ENCODE data around the gene AFG1L.
"Not testable (repeated sequence)": the region's sequence is repeated elsewhere in the genome, so short reads cannot be mapped to it uniquely, and the experiment has no call there.

AFG1L gene

GRCh38 chr6:108446629-108447150 lies 151.8 kb downstream of the AFG1L start:
- Histone ChIP-seq H3K27me3 (ENCODE audit: insufficient read depth, poor library complexity, severe bottlenecking) (no peaks in the 10 kb centered on the region), H3K4me3 (replicated peaks; ENCODE audit: insufficient read depth, low read length) (no peak overlapping the region), H3K27ac (replicated peaks) (no peak overlapping the region)
- no peak for DNase-seq (ENCODE audit: low read depth in 1 of 2, low spot score in 1 of 2)
- no peak for TF ChIP-seq POLR2AphosphoS5 (IDR thresholded peaks at IDR 0.05; ENCODE audit: low read depth)
- TF ChIP-seq, protein P1, sequence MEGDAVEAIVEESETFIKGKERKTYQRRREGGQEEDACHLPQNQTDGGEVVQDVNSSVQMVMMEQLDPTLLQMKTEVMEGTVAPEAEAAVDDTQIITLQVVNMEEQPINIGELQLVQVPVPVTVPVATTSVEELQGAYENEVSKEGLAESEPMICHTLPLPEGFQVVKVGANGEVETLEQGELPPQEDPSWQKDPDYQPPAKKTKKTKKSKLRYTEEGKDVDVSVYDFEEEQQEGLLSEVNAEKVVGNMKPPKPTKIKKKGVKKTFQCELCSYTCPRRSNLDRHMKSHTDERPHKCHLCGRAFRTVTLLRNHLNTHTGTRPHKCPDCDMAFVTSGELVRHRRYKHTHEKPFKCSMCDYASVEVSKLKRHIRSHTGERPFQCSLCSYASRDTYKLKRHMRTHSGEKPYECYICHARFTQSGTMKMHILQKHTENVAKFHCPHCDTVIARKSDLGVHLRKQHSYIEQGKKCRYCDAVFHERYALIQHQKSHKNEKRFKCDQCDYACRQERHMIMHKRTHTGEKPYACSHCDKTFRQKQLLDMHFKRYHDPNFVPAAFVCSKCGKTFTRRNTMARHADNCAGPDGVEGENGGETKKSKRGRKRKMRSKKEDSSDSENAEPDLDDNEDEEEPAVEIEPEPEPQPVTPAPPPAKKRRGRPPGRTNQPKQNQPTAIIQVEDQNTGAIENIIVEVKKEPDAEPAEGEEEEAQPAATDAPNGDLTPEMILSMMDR (IDR thresholded peaks at IDR 0.05; ENCODE audit: insufficient read depth, low read length): no peak
- TF ChIP-seq, protein P2, sequence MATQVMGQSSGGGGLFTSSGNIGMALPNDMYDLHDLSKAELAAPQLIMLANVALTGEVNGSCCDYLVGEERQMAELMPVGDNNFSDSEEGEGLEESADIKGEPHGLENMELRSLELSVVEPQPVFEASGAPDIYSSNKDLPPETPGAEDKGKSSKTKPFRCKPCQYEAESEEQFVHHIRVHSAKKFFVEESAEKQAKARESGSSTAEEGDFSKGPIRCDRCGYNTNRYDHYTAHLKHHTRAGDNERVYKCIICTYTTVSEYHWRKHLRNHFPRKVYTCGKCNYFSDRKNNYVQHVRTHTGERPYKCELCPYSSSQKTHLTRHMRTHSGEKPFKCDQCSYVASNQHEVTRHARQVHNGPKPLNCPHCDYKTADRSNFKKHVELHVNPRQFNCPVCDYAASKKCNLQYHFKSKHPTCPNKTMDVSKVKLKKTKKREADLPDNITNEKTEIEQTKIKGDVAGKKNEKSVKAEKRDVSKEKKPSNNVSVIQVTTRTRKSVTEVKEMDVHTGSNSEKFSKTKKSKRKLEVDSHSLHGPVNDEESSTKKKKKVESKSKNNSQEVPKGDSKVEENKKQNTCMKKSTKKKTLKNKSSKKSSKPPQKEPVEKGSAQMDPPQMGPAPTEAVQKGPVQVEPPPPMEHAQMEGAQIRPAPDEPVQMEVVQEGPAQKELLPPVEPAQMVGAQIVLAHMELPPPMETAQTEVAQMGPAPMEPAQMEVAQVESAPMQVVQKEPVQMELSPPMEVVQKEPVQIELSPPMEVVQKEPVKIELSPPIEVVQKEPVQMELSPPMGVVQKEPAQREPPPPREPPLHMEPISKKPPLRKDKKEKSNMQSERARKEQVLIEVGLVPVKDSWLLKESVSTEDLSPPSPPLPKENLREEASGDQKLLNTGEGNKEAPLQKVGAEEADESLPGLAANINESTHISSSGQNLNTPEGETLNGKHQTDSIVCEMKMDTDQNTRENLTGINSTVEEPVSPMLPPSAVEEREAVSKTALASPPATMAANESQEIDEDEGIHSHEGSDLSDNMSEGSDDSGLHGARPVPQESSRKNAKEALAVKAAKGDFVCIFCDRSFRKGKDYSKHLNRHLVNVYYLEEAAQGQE (IDR thresholded peaks at IDR 0.05; ENCODE audit: insufficient replicate concordance, low read depth): no peak
- no peak for TF ChIP-seq GABPA (IDR thresholded peaks at IDR 0.05; ENCODE audit: low read depth)
- no peak for TF ChIP-seq SPI1 (IDR thresholded peaks at IDR 0.05; ENCODE audit: borderline replicate concordance, low read depth)

DNA sequence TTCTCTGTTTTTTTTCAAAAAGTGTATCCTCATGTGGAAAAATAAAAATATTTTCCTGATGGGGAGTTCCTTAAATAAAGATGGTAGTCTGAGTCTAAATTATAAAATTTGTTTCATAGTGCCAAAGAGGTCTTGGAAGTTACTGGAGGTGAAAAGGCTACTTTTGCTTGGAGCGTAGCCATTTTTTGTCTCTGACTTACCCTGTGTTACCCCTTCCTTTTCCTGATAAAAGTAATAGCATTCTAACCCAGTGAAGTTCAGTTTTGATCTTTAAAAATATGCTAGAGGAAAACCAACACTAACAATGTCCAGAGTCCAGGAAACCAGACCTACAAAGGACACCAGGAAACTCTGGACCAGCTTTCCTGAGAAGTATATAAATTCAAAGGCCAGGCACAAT lies 153.6 kb downstream of the AFG1L start:
- DNase-seq (ENCODE audit: low read depth in 1 of 2, low spot score in 1 of 2): no peak
- Histone ChIP-seq H3K4me3 (replicated peaks; ENCODE audit: insufficient read depth, low read length) (no peak overlapping the region), H3K27ac (replicated peaks) (no peak overlapping the region), H3K27me3 (ENCODE audit: insufficient read depth, poor library complexity, severe bottlenecking) (no peaks in the 10 kb centered on the region)
- TF ChIP-seq, protein P1 (IDR thresholded peaks at IDR 0.05; ENCODE audit: insufficient read depth, low read length): no peak
- no peak for TF ChIP-seq POLR2AphosphoS5 (IDR thresholded peaks at IDR 0.05; ENCODE audit: low read depth)
- TF ChIP-seq, protein P2 (IDR thresholded peaks at IDR 0.05; ENCODE audit: insufficient replicate concordance, low read depth): no peak
- no peak for TF ChIP-seq GABPA (IDR thresholded peaks at IDR 0.05; ENCODE audit: low read depth)
- no peak for TF ChIP-seq SPI1 (IDR thresholded peaks at IDR 0.05; ENCODE audit: borderline replicate concordance, low read depth)

- H3K4me3 ChIP-seq (replicated peaks; ENCODE audit: insufficient read depth, low read length); H3K27me3 ChIP-seq (ENCODE audit: insufficient read depth, poor library complexity, severe bottlenecking); DNase-seq (ENCODE audit: low read depth in 1 of 2, low spot score in 1 of 2): not testable (repeated sequence)
Observed at GRCh38 chr6:108449717-108450116, 154.9 kb downstream of the AFG1L start.

GRCh38 chr6:108451816-108452215 lies 157.0 kb downstream of the AFG1L start:
- TF ChIP-seq, protein P1 (IDR thresholded peaks at IDR 0.05; ENCODE audit: insufficient read depth, low read length): no peak
- TF ChIP-seq POLR2AphosphoS5 (IDR thresholded peaks at IDR 0.05; ENCODE audit: low read depth): no peak
- no peak for TF ChIP-seq SPI1 (IDR thresholded peaks at IDR 0.05; ENCODE audit: borderline replicate concordance, low read depth)
- TF ChIP-seq, protein P2 (IDR thresholded peaks at IDR 0.05; ENCODE audit: insufficient replicate concordance, low read depth): no peak
- no peak for TF ChIP-seq GABPA (IDR thresholded peaks at IDR 0.05; ENCODE audit: low read depth)
- DNase-seq (ENCODE audit: low read depth in 1 of 2, low spot score in 1 of 2): no peak
- H3K27me3 ChIP-seq (ENCODE audit: insufficient read depth, poor library complexity, severe bottlenecking): no peaks in the 10 kb centered on the region
- no peak overlapping the region for H3K4me3 ChIP-seq (replicated peaks; ENCODE audit: insufficient read depth, low read length)
- H3K27ac ChIP-seq (replicated peaks): no peak overlapping the region

More at GRCh38 chr6:108449717-108450116, 154.9 kb downstream of the AFG1L start:
- not testable (repeated sequence) for H3K27ac ChIP-seq (replicated peaks)

Measured in HL-60 (cell line).